Urinary bladder (tissue), 4 donors: ENCODE data around the gene ISY1. TPM values are rescaled to one million over a fixed set of nuclear protein-coding genes. Genes with fewer than 3 reads are reported as not detected.
A peak's percentile ranks its signal among the peaks of the same experiment; 100 is the strongest.
"Not testable (repeated sequence)": the region's sequence is repeated elsewhere in the genome, so short reads cannot be mapped to it uniquely, and the experiment has no call there.

Source experiments
- DNase-seq: peaks from one replicate; pipeline ENCODE4 v3.0.0-alpha.2; 2015; ENCODE audit errors: extremely low spot score
- H3K27ac ChIP-seq: one replicate; pipeline ENCODE4 v1.5.1; 2013; ENCODE audit warnings: low read depth, mild to moderate bottlenecking, moderate library complexity
- H3K36me3 ChIP-seq: one replicate; pipeline ENCODE4 v1.6.1; 2013; ENCODE audit warnings: mild to moderate bottlenecking, moderate library complexity; ENCODE audit not compliant: insufficient read depth
- H3K4me1 ChIP-seq: one replicate; pipeline ENCODE4 v1.6.1; 2013; ENCODE audit warnings: mild to moderate bottlenecking, moderate library complexity; ENCODE audit not compliant: insufficient read depth
- H3K4me3 ChIP-seq: one replicate; pipeline ENCODE4 v1.5.1; 2013; ENCODE audit warnings: low read depth, low read length
- WGBS: extraction: QIAGEN DNeasy Blood & Tissue Kit; methylation state at CpG from one replicate; pipeline ENCODE4 v1.1.7; 2013; 5-methylcytosine and 5-hydroxymethylcytosine counted together
- polyA plus RNA-seq: library from polyadenylated mRNA; stranded (reverse); fragments of 200-250 nt; gene quantifications from one replicate; pipeline ENCODE4 v1.2.3, GENCODE V29; 2013
- total RNA-seq: library from RNA; depleted of rRNA; stranded (reverse); fragments of >200 nt; gene quantifications from one replicate; pipeline ENCODE4 v1.2.3, GENCODE V29; 2014
- donor health status: healthy with polysubstance abuse.
- donor health status: healthy.

ISY1 gene
- total and polyA plus RNA-seq, 2 donors: 30.1 to 34.8 TPM

DNA sequence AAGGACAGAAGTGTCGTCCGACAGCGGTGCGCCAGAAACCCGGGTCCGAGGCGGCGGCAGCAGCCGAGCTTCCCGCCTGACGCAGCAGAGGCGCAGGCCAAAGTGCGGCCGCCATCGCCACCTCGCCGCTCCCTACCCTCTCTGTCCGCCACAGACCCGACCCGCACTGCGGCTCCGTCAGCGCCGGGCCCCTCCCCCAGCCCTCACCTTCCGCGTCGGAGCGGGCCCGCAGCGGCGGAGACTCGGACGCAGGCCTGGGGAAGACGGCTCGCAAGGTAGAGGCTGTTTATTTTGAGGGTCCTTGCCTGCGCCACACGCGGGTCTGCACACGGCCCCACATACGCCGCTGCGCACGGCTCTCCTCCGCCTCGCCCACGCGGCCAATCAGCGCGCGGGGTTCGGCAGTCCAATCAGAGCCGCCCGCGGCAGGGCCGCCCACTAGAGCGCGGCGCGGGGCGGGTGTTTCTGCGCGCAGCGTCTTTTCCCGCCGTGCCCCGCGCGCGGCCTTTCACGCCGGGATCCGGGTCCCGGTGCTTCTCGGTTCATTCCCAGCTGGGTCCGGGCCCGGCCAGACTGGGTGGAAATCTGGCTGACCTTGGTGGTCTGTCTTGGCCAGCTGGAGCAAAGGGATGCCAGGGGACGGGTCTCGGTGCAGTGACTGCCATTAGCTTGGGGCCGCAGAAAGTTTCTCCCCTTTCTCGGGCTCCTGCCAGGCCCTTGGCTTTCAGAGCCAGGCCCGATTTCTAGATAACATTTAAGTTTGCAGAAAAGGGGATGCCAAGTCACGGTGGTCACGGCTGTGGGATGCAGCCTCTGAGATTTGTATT is 22.9 kb upstream of the ISY1 start, which contains the start of gene CNBP:
CNBP (minus strand) TSS at position 328 of the 827 bp plus-strand sequence. CDS start 12,139 bp downstream, outside the sequence.
- Histone ChIP-seq H3K27ac (peak within 1 kb of the TSS; percentile 98), H3K4me1 (no peaks in the 10 kb centered on the region), H3K4me3 (peak within 1 kb of the TSS; percentile 86), H3K36me3 (no peaks in the 10 kb centered on the region)
- DNase-seq: peak; percentile 82
- under 1% methylated on average over 83 of the region's 83 CpGs for WGBS

DNA sequence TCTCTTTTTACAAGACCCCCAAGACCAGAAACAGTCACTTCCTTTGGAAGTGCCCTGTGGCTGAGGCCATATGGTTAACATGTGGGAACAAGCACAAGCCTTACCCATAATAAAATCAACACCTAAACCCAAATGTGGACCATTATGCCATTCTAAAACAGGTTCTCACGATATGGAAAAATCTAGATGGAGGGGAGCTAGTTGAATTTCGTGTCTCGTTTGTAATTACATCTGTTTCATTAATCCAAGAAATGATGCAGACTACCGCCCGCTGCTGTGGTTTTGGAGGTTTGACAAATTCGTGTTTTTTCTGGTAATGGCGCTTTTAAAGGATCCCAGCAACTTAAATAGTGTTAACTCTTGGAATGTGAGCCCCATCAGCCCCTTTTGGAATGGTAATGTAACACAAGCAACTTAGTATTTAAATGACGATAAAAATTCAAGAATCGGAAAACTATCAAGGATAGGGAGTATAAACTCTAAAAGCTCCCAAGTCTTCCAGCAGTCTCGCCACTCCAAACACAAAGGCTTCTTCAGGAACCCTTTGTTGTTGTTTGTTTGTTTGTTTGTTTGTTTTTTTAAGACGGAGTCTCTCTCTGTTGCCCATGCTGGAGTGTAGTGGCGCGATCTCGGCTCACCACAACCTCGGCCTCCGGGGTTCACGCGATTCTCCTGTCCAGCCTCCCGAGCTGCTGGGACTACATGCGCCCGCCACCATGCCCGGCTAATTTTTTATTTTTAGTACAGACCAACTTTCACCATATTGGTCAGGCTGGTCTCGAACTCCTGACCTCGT is 21.7 kb upstream of the ISY1 start:
- peak overlapping the region; percentile 98 for H3K27ac ChIP-seq
- no peaks in the 10 kb centered on the region for H3K4me1 ChIP-seq
- peak overlapping the region; percentile 86 for H3K4me3 ChIP-seq
- no peak for DNase-seq
- peaks cover 2% of the 10 kb centered on the region for H3K36me3 ChIP-seq
- under 1% methylated on average over 24 of the region's 24 CpGs for WGBS

GRCh38 chr3:129181819-129182218 is 21.0 kb upstream of the ISY1 start:
- Histone ChIP-seq H3K4me3 (peak overlapping the region; percentile 86), H3K27ac (no peak overlapping the region), H3K36me3 (peaks cover 2% of the 10 kb centered on the region), H3K4me1 (no peaks in the 10 kb centered on the region)
- DNase-seq: no peak
- 11% methylated on average over 3 of the region's 3 CpGs for WGBS

DNA sequence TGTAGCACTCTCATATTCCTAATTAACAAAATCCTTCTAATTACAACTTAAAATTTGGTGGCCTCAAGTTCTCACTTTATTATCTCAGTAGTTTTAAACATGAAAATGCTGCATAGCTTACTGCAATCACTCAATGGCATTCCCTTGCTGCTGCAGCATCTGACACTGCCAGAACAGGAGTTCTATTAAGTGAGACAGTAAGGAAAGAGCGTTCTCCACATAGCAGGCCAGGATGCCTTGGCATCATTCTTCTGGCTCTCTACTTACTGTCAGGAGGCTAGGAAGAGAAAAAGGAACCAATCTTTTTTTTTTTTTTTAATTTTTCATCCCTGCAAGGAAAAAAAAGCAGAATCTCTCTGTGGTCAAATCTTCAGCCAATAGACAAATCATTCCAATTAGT is 19.6 kb upstream of the ISY1 start:
- Histone ChIP-seq H3K4me1 (no peaks in the 10 kb centered on the region), H3K36me3 (peaks cover 2% of the 10 kb centered on the region), H3K4me3 (peak overlapping the region; percentile 21), H3K27ac (no peak overlapping the region)
- 27% methylated on average over 1 of the region's 1 CpG for WGBS
- DNase-seq: no peak

DNA sequence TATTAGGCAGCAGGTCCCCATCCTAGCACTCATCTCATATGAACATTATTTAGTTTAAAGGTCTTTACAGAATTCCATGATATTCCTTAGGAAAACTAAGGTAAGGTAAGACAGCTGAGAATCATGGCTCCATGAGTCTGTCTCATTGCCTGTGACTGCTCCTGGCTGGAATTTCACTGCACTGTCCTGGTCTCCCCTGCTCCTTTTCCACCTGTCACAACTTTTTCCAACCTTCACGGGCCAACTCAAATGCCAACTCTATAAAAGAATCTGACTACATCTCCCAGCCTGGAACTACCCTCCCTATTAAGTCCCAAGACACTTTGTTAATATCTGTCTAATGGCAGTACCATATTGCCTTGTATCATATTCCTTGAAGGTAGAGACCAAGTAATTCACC is 15.2 kb upstream of the ISY1 start:
- DNase-seq: no peak
- H3K27ac ChIP-seq: no peak overlapping the region
- peaks cover 2% of the 10 kb centered on the region for H3K36me3 ChIP-seq
- no peak overlapping the region for H3K4me3 ChIP-seq
- 55% methylated on average over 1 of the region's 1 CpG for WGBS
- H3K4me1 ChIP-seq: no peaks in the 10 kb centered on the region

GRCh38 chr3:129173725-129174124 is 12.9 kb upstream of the ISY1 start:
- 48% methylated on average over 4 of the region's 4 CpGs for WGBS
- no peaks in the 10 kb centered on the region for H3K4me1 ChIP-seq
- H3K27ac ChIP-seq: no peak overlapping the region
- no peak overlapping the region for H3K4me3 ChIP-seq
- no peak for DNase-seq
- peaks cover 4% of the 10 kb centered on the region for H3K36me3 ChIP-seq

GRCh38 chr3:129173206-129173605 is 12.3 kb upstream of the ISY1 start:
- H3K27ac ChIP-seq: no peak overlapping the region
- DNase-seq: no peak
- H3K4me3 ChIP-seq: no peak overlapping the region
- 44% methylated on average over 2 of the region's 2 CpGs for WGBS
- H3K36me3 ChIP-seq: peaks cover 3% of the 10 kb centered on the region
- H3K4me1 ChIP-seq: no peaks in the 10 kb centered on the region

GRCh38 chr3:129166579-129167332 is 5.9 kb upstream of the ISY1 start:
- 81% methylated on average over 15 of the region's 15 CpGs for WGBS
- Histone ChIP-seq H3K4me1 (no peaks in the 10 kb centered on the region), H3K36me3 (peaks cover 6% of the 10 kb centered on the region), H3K27ac (no peak overlapping the region), H3K4me3 (no peak overlapping the region)
- DNase-seq: no peak

- H3K4me1 ChIP-seq, H3K4me3 ChIP-seq, DNase-seq, H3K27ac ChIP-seq, H3K36me3 ChIP-seq: not testable (repeated sequence)
- WGBS: 93% methylated on average over 8 of the region's 8 CpGs
These were observed 4.7 kb upstream of the ISY1 start for GRCh38 chr3:129165594-129165993.

DNA sequence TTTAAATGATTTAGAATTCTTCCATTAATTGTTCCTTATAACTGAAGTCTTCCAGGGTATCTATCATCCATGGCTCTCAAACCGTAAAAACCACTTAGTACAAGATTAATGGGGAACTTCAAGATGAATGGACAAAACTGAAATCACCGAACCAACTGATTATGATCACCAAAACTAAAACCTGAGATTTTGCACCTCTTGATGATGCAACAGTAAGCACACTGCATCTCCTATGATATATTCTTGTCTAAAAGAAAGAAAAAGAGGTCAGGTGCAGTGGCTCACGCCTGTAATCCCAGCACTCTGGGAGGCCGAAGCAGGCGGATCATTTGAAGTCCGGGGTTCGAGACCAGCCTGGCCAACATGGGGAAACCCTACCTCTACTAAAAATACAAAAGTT is 3.6 kb upstream of the ISY1 start:
- WGBS: 87% methylated on average over 7 of the region's 7 CpGs
- DNase-seq: no peak
- H3K27ac ChIP-seq: no peak overlapping the region
- no peak overlapping the region for H3K4me3 ChIP-seq
- peaks cover 4% of the 10 kb centered on the region for H3K36me3 ChIP-seq
- H3K4me1 ChIP-seq: no peaks in the 10 kb centered on the region

GRCh38 chr3:129162729-129163579 is 2.1 kb upstream of the ISY1 start:
- Histone ChIP-seq H3K27ac (no peak overlapping the region), H3K36me3 (peaks cover 2% of the 10 kb centered on the region), H3K4me3 (no peak overlapping the region), H3K4me1 (no peaks in the 10 kb centered on the region)
- 55% methylated on average over 5 of the region's 5 CpGs for WGBS
- DNase-seq: no peak

DNA sequence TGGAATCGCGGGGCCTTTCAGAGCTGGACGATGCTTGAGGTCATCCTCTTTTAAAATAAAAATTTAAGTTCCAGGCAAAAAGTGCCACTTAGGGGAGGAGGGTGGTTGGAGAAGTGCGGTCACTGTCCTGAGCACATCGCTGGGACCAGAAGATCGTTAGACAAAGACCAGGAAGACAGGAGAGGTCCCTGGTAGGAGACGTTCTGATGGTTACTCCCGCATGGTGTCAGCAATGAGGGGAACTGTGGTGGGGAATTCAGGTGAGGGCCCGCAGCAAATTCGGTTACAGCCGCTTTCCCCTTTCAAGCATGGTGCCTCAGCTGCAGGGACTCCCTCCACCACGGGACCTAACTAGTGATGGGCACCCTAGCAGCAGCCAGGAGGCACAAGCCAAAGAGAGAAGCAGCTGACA is 1.0 kb upstream of the ISY1 start:
- 2% methylated on average over 12 of the region's 12 CpGs for WGBS
- no peak for DNase-seq
- Histone ChIP-seq H3K36me3 (peaks cover 4% of the 10 kb centered on the region), H3K4me1 (no peaks in the 10 kb centered on the region), H3K4me3 (peak overlapping the region; percentile 80), H3K27ac (peak overlapping the region; percentile 4)

DNA sequence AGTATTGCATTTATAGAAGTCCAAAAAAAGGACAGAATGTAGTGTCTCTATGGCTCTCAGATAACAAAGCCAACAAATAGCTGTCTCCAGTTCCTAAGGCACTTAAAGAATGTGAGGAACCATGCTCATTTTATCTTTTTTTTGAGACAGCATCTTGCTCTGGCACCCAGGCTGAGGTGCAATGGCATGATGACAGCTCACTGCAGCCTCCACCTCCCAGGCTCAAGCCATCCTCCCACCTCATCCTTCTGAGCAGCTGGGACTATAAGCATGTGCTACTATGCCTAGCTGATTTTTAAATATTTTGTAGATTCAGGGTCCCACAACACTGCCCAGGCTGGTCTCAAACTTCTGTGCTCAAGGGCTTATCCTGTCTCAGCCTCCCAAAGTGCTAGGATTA is 16.1 kb downstream of the ISY1 start:
- no peak overlapping the region for H3K4me3 ChIP-seq
- H3K4me1 ChIP-seq: no peaks in the 10 kb centered on the region
- H3K36me3 ChIP-seq: peaks cover 5% of the 10 kb centered on the region
- H3K27ac ChIP-seq: no peak overlapping the region
- no peak for DNase-seq
